ENCODE results near the gene TNFRSF21.

- TF ChIP-seq RNF2 (IDR thresholded peaks at IDR 0.05; ENCODE audit: borderline replicate concordance, low read depth, low read length, missing control alignments, poor library complexity, severe bottlenecking): no peak
- TF ChIP-seq, protein P1, sequence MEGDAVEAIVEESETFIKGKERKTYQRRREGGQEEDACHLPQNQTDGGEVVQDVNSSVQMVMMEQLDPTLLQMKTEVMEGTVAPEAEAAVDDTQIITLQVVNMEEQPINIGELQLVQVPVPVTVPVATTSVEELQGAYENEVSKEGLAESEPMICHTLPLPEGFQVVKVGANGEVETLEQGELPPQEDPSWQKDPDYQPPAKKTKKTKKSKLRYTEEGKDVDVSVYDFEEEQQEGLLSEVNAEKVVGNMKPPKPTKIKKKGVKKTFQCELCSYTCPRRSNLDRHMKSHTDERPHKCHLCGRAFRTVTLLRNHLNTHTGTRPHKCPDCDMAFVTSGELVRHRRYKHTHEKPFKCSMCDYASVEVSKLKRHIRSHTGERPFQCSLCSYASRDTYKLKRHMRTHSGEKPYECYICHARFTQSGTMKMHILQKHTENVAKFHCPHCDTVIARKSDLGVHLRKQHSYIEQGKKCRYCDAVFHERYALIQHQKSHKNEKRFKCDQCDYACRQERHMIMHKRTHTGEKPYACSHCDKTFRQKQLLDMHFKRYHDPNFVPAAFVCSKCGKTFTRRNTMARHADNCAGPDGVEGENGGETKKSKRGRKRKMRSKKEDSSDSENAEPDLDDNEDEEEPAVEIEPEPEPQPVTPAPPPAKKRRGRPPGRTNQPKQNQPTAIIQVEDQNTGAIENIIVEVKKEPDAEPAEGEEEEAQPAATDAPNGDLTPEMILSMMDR (IDR thresholded peaks at IDR 0.05; ENCODE audit: control extremely low read depth in 1 of 3, insufficient read depth in 1 of 3, low read depth in 1 of 3, low read length in 3 of 3): no peak
Measured at GRCh38 chr6:47306887-47307286, 2.8 kb downstream of the TNFRSF21 start.
